GM19438 (cell line): ENCODE data around the gene ENTREP1.
"Not testable (repeated sequence)": the region's sequence is repeated elsewhere in the genome, so short reads cannot be mapped to it uniquely, and the experiment has no call there.

ENCODE experiments used
- ATAC-seq: cut with Tn5 transposase; IDR thresholded peaks from one replicate; pipeline ENCODE4 v1.9.1; 2021; ENCODE audit warnings: low read depth; ENCODE audit not compliant: unreplicated experiment

The ENTREP1 gene

GRCh38 chr9:69440254-69440955, 115.4 kb downstream of the ENTREP1 start:
- ATAC-seq: not testable (repeated sequence)
